CD4-positive, CD25-positive, alpha-beta regulatory T cell (primary cell): Measurements from ENCODE around the gene AFF1. TPM values are rescaled to one million over a fixed set of nuclear protein-coding genes. Genes with fewer than 3 reads are reported as not detected.
A peak's percentile ranks its signal among the peaks of the same experiment; 100 is the strongest.

ENCODE experiments used
- ATAC-seq, 2 donors: fragments of 150-1000 bp; cut with Tn5 transposase; one replicate each; pipeline ENCODE4 v1.10.0; 2021; ENCODE audit warnings: low read depth in 2 of 2, moderate number of reproducible peaks in 2 of 2, moderate library complexity in 1 of 2
- DNase-seq, 3 donors: peaks; one replicate each; pipeline versions ENCODE4 v3.0.0 to v3.0.0-alpha.2; 2012 to 2022; ENCODE audit warnings: mixed read lengths in 1 of 3
- H3K27ac ChIP-seq: one replicate; pipeline ENCODE4 v1.7.0; 2013; ENCODE audit warnings: mild to moderate bottlenecking, low read length; ENCODE audit not compliant: insufficient read depth, poor library complexity, severe bottlenecking
- H3K27me3 ChIP-seq: one replicate; pipeline ENCODE4 v1.7.0; 2013; ENCODE audit warnings: low read length; ENCODE audit not compliant: control insufficient read depth, insufficient read depth
- H3K36me3 ChIP-seq: one replicate; pipeline ENCODE4 v1.7.0; 2013; ENCODE audit warnings: mild to moderate bottlenecking, low read length, moderate library complexity; ENCODE audit not compliant: control insufficient read depth, insufficient read depth
- H3K4me1 ChIP-seq: 2 replicates; pipeline ENCODE4 v1.7.0; 2013; ENCODE audit warnings: mild to moderate bottlenecking, low read length; ENCODE audit not compliant: insufficient read depth, control insufficient read depth, poor library complexity, severe bottlenecking
- H3K4me3 ChIP-seq: one replicate; pipeline ENCODE4 v1.7.0; 2013; ENCODE audit warnings: low read depth, mild to moderate bottlenecking, low read length, moderate library complexity
- H3K9me3 ChIP-seq, 2 experiments: 1 replicate in 1 of 2; 2 replicates in 1 of 2; pipeline ENCODE4 v1.7.0; 2013; ENCODE audit warnings: low read length in 2 of 2, mild to moderate bottlenecking in 1 of 2, moderate library complexity in 1 of 2; ENCODE audit not compliant: control insufficient read depth in 2 of 2
- H3K27ac Mint-ChIP-seq, 3 donors: one replicate each; pipeline ENCODE4 v1.8.0; 2020 to 2022; ENCODE audit warnings: mild to moderate bottlenecking in 3 of 3, mixed read lengths in 3 of 3, moderate library complexity in 2 of 3
- H3K27me3 Mint-ChIP-seq: one replicate; pipeline ENCODE4 v1.8.0; 2022; ENCODE audit warnings: mild to moderate bottlenecking, mixed read lengths
- H3K36me3 Mint-ChIP-seq: one replicate; pipeline ENCODE4 v1.8.0; 2020; ENCODE audit warnings: mixed read lengths
- H3K4me1 Mint-ChIP-seq, 4 donors: one replicate each; pipeline ENCODE4 v1.8.0; 2020 to 2022; ENCODE audit warnings: mixed read lengths in 4 of 4, mild to moderate bottlenecking in 1 of 4
- H3K4me3 Mint-ChIP-seq, 4 donors: one replicate each; pipeline ENCODE4 v1.8.0; 2020 to 2022; ENCODE audit warnings: mild to moderate bottlenecking in 4 of 4, mixed read lengths in 4 of 4, moderate library complexity in 3 of 4
- H3K9me3 Mint-ChIP-seq, 7 donors: one replicate each; pipeline ENCODE4 v1.8.0; 2020 to 2022; ENCODE audit warnings: mixed read lengths in 7 of 7, mild to moderate bottlenecking in 3 of 7, moderate library complexity in 2 of 7
- polyA plus RNA-seq, 4 donors: library from polyadenylated mRNA; unstranded; fragments of 300-500 nt; fragmentation: Illumina TruSeq; gene quantifications; one replicate each; pipeline ENCODE4 v1.2.3, GENCODE V29; 2021
- total RNA-seq: library from RNA; stranded (reverse); gene quantifications from one replicate; pipeline ENCODE4 v1.2.3, GENCODE V29; 2022

The AFF1 gene
- total and polyA plus RNA-seq, 5 donors from 2014 or later: 18.1 to 122 (median 37.4) TPM

DNA sequence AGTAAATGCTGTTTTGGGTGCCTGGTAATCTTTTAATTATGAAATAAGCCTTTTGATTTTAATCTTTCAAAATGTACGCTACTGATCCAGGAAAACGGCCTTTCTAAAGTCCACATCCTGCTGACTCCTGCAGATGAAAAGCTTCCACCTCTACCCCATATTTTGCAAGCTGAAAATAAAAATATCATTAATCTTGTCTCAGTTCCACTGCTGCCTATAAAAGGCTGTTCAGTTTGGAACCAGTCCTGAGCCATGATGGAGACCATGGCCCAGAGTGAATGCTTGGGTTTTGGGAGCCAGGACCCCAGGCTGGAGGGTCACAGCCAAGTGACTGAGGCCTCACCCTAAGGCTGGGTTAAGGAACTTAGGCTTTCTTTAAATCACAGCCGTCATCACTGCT, 110.8 kb downstream of the AFF1 start:
- H3K36me3 Mint-ChIP-seq: peaks cover 12% of the 10 kb centered on the region
- no peaks in the 10 kb centered on the region for H3K9me3 Mint-ChIP-seq
- ATAC-seq: no peak
- Histone ChIP-seq H3K4me1 (peaks cover 3% of the 10 kb centered on the region), H3K4me3 (no peak overlapping the region), H3K27me3 (no peaks in the 10 kb centered on the region), H3K27ac (no peak overlapping the region), H3K36me3 (peaks cover 37% of the 10 kb centered on the region), H3K9me3 (no peaks in the 10 kb centered on the region)
- no peak overlapping the region for H3K27ac Mint-ChIP-seq
- H3K27me3 Mint-ChIP-seq: no peaks in the 10 kb centered on the region
- DNase-seq: no peak
- H3K4me3 Mint-ChIP-seq: no peak overlapping the region
- H3K4me1 Mint-ChIP-seq: peaks cover 17 to 48% (median 29%) of the 10 kb centered on the region in 4 donors

DNA sequence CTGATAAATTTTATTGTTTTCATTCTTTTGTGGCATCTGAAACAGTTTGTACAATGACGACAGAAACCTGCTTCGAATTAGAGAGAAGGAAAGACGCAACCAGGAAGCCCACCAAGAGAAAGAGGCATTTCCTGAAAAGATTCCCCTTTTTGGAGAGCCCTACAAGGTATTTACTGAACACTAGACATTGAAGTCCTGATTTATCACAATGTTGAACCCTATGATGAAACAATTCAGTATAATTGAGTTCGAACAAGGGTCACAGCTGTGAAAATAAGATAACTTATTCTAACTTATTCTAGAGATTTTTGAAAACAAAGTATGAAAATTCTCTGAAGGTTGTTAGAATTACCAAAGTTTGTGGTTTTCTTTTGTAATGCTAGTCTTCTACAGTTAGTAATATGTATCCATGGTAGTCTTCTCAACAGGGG, 111.3 kb downstream of the AFF1 start:
- DNase-seq: no peak
- no peak overlapping the region for H3K4me3 Mint-ChIP-seq
- H3K27me3 ChIP-seq: no peaks in the 10 kb centered on the region
- no peaks in the 10 kb centered on the region for H3K9me3 Mint-ChIP-seq
- peaks cover 17% of the 10 kb centered on the region for H3K36me3 Mint-ChIP-seq
- no peak overlapping the region for H3K4me3 ChIP-seq
- H3K4me1 ChIP-seq: peaks cover 3% of the 10 kb centered on the region
- no peak for ATAC-seq
- H3K4me1 Mint-ChIP-seq: peaks cover 17 to 49% (median 29%) of the 10 kb centered on the region in 4 donors
- H3K27me3 Mint-ChIP-seq: no peaks in the 10 kb centered on the region
- no peak overlapping the region for H3K27ac ChIP-seq
- no peak overlapping the region for H3K27ac Mint-ChIP-seq
- no peaks in the 10 kb centered on the region for H3K9me3 ChIP-seq
- peaks cover 42% of the 10 kb centered on the region for H3K36me3 ChIP-seq

DNA sequence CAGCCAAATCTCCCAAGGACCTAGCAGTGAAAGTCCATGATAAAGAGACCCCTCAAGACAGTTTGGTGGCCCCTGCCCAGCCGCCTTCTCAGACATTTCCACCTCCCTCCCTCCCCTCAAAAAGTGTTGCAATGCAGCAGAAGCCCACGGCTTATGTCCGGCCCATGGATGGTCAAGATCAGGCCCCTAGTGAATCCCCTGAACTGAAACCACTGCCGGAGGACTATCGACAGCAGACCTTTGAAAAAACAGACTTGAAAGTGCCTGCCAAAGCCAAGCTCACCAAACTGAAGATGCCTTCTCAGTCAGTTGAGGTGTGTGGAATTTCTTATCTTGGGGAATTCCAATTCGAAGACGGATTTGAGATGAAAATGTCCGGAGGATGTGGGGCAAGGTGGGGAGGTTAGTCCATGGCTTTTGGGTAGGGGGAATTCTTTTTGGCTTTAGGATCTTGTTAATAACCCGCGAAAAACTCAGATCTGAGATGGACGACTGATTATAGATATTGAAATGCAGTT, 112.5 kb downstream of the AFF1 start:
- peaks cover 42% of the 10 kb centered on the region for H3K36me3 ChIP-seq
- no peak overlapping the region for H3K27ac ChIP-seq
- no peaks in the 10 kb centered on the region for H3K9me3 Mint-ChIP-seq
- peaks cover 17% of the 10 kb centered on the region for H3K36me3 Mint-ChIP-seq
- ATAC-seq: no peak
- H3K4me3 Mint-ChIP-seq: no peak overlapping the region
- H3K4me3 ChIP-seq: no peak overlapping the region
- H3K27ac Mint-ChIP-seq: no peak overlapping the region
- no peak for DNase-seq
- H3K27me3 Mint-ChIP-seq: no peaks in the 10 kb centered on the region
- peaks cover 9 to 39% (median 24%) of the 10 kb centered on the region in 4 donors for H3K4me1 Mint-ChIP-seq
- no peaks in the 10 kb centered on the region for H3K4me1 ChIP-seq
- no peaks in the 10 kb centered on the region for H3K27me3 ChIP-seq
- no peaks in the 10 kb centered on the region for H3K9me3 ChIP-seq

DNA sequence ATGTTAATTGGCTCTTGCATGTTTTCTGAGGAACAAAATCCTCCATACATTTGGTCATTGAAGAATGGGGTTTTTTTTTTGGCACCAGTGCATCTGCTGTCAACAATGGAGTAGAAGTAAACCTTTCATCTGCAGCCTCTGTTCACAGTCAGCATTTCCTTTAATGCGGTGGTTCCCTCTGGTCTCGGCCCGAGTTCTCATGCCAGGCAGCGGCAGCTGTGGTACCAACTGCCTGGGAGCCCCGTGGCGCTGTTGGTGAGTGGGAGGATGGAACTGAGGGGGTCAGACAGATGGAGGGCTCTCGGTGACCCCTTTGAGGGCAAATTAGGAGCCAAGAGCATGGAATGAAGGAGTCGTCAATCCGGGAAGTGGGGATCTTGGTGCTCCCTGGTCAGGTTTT, 114.7 kb downstream of the AFF1 start:
- Mint-ChIP-seq H3K4me1 (peaks cover 17 to 39% (median 30%) of the 10 kb centered on the region in 4 donors), H3K9me3 (no peaks in the 10 kb centered on the region), H3K4me3 (no peak overlapping the region), H3K27me3 (no peaks in the 10 kb centered on the region), H3K27ac (no peak overlapping the region), H3K36me3 (peaks cover 28% of the 10 kb centered on the region)
- no peaks in the 10 kb centered on the region for H3K4me1 ChIP-seq
- no peak for ATAC-seq
- DNase-seq: no peak
- H3K36me3 ChIP-seq: peaks cover 45% of the 10 kb centered on the region
- H3K27me3 ChIP-seq: no peaks in the 10 kb centered on the region
- H3K9me3 ChIP-seq: no peaks in the 10 kb centered on the region
- H3K4me3 ChIP-seq: no peak overlapping the region
- H3K27ac ChIP-seq: no peak overlapping the region

DNA sequence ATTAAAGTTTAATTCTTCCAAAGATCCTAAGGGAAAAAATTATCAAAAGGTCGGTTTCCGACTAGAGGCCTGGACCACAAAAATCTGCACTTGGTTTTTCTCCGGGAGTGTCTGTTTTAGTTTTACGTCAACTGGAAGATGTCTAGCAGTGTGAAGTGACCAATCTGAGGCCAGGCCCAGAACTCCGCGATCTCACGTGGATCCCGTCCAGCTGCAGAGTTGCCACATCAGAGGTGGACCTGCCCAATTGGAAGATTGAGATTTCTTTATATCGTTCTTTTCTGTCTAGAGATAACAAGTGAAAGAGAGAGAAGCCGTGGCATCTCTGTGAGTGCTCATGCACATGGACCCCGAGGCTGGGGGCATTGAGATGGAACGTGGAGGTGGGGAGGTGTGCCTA, 115.8 kb downstream of the AFF1 start:
- Mint-ChIP-seq H3K36me3 (peaks cover 32% of the 10 kb centered on the region), H3K27ac (peak overlapping the region in 2 of 3 donors; percentile 1 to 82), H3K4me3 (no peak overlapping the region), H3K4me1 (peaks cover 24 to 46% (median 37%) of the 10 kb centered on the region in 4 donors), H3K9me3 (no peaks in the 10 kb centered on the region), H3K27me3 (no peaks in the 10 kb centered on the region)
- Histone ChIP-seq H3K4me1 (no peaks in the 10 kb centered on the region), H3K27ac (no peak overlapping the region), H3K27me3 (no peaks in the 10 kb centered on the region), H3K36me3 (peaks cover 45% of the 10 kb centered on the region), H3K9me3 (no peaks in the 10 kb centered on the region), H3K4me3 (no peak overlapping the region)
- no peak for DNase-seq
- no peak for ATAC-seq

DNA sequence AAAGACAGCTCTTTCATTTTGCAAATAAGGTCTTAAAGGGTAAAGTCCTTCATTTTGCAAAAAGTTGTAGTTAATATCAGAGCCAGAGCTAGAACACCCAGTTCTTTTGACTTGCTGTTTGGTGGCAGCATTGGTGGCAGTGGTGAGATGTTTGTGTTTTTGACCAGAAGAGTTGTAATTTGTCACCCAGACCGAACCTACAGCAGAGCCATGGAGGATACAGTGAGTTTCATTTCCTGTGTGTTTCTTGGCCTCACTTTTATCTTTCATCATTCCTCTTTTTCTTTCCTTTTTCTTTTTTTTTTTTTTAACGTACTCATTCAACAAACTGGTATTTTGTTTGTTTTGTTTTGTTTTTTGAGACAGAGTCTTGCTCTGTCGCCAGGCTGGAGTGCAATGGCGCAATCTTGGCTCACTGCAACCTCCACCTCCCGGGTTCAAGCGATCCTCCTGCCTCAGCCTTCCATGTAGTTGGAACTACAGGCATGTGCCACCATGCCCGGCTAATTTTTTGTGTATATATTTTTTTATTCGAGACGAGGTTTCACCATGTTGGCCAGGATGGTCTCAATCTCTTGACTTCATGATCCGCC, 116.4 kb downstream of the AFF1 start:
- peaks cover 29 to 47% (median 43%) of the 10 kb centered on the region in 4 donors for H3K4me1 Mint-ChIP-seq
- Histone ChIP-seq H3K9me3 (no peaks in the 10 kb centered on the region), H3K27ac (no peak overlapping the region), H3K36me3 (peaks cover 43% of the 10 kb centered on the region), H3K27me3 (no peaks in the 10 kb centered on the region), H3K4me3 (no peak overlapping the region), H3K4me1 (no peaks in the 10 kb centered on the region)
- no peaks in the 10 kb centered on the region for H3K9me3 Mint-ChIP-seq
- no peaks in the 10 kb centered on the region for H3K27me3 Mint-ChIP-seq
- peaks cover 35% of the 10 kb centered on the region for H3K36me3 Mint-ChIP-seq
- ATAC-seq (no peak), DNase-seq (no peak)
- peak overlapping the region in 2 of 3 donors; percentile 1 to 82 for H3K27ac Mint-ChIP-seq
- no peak overlapping the region for H3K4me3 Mint-ChIP-seq

DNA sequence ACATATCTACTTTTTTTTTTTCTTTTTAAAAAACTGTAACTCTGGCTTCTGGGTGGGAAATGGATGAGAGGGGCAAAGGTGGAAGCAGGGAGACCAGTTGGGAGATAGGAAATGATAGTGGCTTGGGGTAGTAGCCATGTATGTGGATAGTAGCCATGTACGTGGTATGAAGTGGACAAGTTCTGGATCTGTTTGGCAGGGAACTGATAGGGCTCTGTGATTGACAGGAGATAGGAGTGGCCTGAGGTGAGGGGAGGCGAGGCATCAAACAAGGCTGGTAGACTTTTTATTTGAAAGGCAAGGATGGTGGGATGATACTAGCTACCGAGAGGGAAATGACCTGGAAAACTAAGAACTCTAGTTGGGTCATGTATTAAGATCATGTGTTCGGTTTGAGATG, 117.8 kb downstream of the AFF1 start:
- Histone ChIP-seq H3K9me3 (no peaks in the 10 kb centered on the region), H3K4me3 (no peak overlapping the region), H3K27me3 (no peaks in the 10 kb centered on the region), H3K36me3 (peaks cover 31% of the 10 kb centered on the region), H3K4me1 (no peaks in the 10 kb centered on the region), H3K27ac (no peak overlapping the region)
- Mint-ChIP-seq H3K36me3 (peaks cover 32% of the 10 kb centered on the region), H3K9me3 (no peaks in the 10 kb centered on the region), H3K4me1 (peaks cover 40 to 56% (median 48%) of the 10 kb centered on the region in 4 donors), H3K4me3 (no peak overlapping the region), H3K27ac (peak overlapping the region in 2 of 3 donors; percentile 2 to 16), H3K27me3 (no peaks in the 10 kb centered on the region)
- DNase-seq (no peak), ATAC-seq (no peak)

DNA sequence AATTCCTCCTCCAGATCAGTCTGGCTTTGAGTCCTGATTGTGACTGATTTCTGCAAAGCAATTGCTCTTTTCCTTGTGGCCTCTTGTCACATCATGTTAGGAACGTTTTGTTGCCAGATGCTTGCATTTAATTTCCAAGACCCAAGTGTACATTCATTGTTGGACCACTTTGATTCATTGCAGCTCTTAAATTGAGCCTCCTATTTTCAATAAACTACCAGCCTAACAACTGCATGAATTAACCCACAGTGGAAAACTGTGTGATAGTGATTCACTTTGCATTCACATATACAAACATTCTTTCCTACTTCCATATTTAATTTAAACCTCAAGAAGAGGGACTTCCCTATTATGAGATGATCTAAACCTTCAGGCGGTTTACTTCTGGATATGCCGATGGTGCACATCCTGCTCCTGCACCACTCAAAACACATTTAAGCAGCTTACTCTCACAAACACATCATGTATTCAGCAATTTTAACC, 118.4 kb downstream of the AFF1 start:
- peaks cover 30% of the 10 kb centered on the region for H3K36me3 Mint-ChIP-seq
- no peak overlapping the region for H3K4me3 Mint-ChIP-seq
- H3K4me1 Mint-ChIP-seq: peaks cover 41 to 61% (median 52%) of the 10 kb centered on the region in 4 donors
- no peaks in the 10 kb centered on the region for H3K27me3 ChIP-seq
- no peak overlapping the region for H3K4me3 ChIP-seq
- DNase-seq (no peak), ATAC-seq (no peak)
- H3K27me3 Mint-ChIP-seq: no peaks in the 10 kb centered on the region
- peaks cover 3% of the 10 kb centered on the region for H3K4me1 ChIP-seq
- no peaks in the 10 kb centered on the region for H3K9me3 ChIP-seq
- no peaks in the 10 kb centered on the region for H3K9me3 Mint-ChIP-seq
- H3K27ac ChIP-seq: no peak overlapping the region
- peaks cover 25% of the 10 kb centered on the region for H3K36me3 ChIP-seq
- H3K27ac Mint-ChIP-seq: peak overlapping the region in 2 of 3 donors; percentile 16 to 29
